ENCODE measurements around the gene RFX8. TPM values are rescaled to one million over a fixed set of nuclear protein-coding genes. Genes with fewer than 3 reads are reported as not detected.

The RFX8 gene
- polyA plus RNA-seq, 1 of the 3 experiments (the other 2 are of a cell fraction), result 0.07 TPM

GRCh38 chr2:101496279-101496678 is 21.4 kb upstream of the RFX8 start:
- peaks cover 0 to 3% of the 10 kb centered on the region in 2 experiments; a peak in 1 of 4 replicates for H3K4me1 ChIP-seq (ENCODE audit: control insufficient read depth in 1 of 2, insufficient read depth in 2 of 2, low read depth in 1 of 2, low read length in 1 of 2)
- H4K20me1 ChIP-seq (ENCODE audit: insufficient read depth), result no peaks in the 10 kb centered on the region
- CTCF ChIA-PET, result interaction anchor here (0.6 to 1.3 kb wide), 6 partner anchors 23 to 327 kb away, joined by 3 to 4 read pairs (median 3); partner anchors contain the start of genes CREG2 and RNF149
- no peaks in the 10 kb centered on the region for H3K9me3 ChIP-seq
- no peaks in the 10 kb centered on the region for H3K9me2 ChIP-seq
- POLR2A ChIA-PET, result interaction anchor here (0.6 kb wide), 1 partner anchor 345 kb away, joined by 3 read pairs; the partner anchor contains the start of gene TBC1D8
- H2AFZ ChIP-seq (ENCODE audit: low read depth), result peak overlapping the region; percentile 50; the same call in 1 of the 2 replicates
- no peaks in the 10 kb centered on the region for H3K27me3 ChIP-seq (ENCODE audit: insufficient read depth)
- peak overlapping the region; percentile 24 to 72; a peak in 2 of 4 replicates for H3K27ac ChIP-seq (ENCODE audit: low read depth in 2 of 2, low read length in 1 of 2)
- DNase-seq, result peak; percentile 62
- no peak overlapping the region for H3K9ac ChIP-seq
- H3K4me3 ChIP-seq (ENCODE audit: low read depth in 2 of 2, low read length in 1 of 2), result no peak overlapping the region
- H3F3A ChIP-seq (replicated peaks; ENCODE audit: insufficient read depth), result no peaks in the 10 kb centered on the region
- no peaks in the 10 kb centered on the region for H3K79me2 ChIP-seq (ENCODE audit: insufficient read depth)
- no peak for TF ChIP-seq MEF2A (IDR thresholded peaks at IDR 0.05; ENCODE audit: borderline replicate concordance, low read depth)
- TF ChIP-seq PBX3 (IDR thresholded peaks at IDR 0.05), result peak; percentile 7; the same call in 1 of the 2 replicates
- TF ChIP-seq GATA2 (CRISPR knock-in tag; IDR thresholded peaks at IDR 0.05), result peak; percentile 77
- TF ChIP-seq USF1 (IDR thresholded peaks at IDR 0.05; ENCODE audit: borderline replicate concordance, low read depth), result no peak
- peak in 1 of 2 experiments; percentile 55; a peak in 1 of 4 replicates for TF ChIP-seq EP300 (IDR thresholded peaks at IDR 0.05; ENCODE audit: borderline replicate concordance in 1 of 2, low read depth in 1 of 2, low read length in 1 of 2)
- peak; percentile 89 for TF ChIP-seq RCOR1 (IDR thresholded peaks at IDR 0.05; ENCODE audit: low read length)
- peak; percentile 81 for TF ChIP-seq CHD2 (IDR thresholded peaks at IDR 0.05; ENCODE audit: low read length, partially characterized antibody)
- WGBS (ENCODE audit: low lambda C conversion rate), result 30% methylated on average over 4 of the region's 4 CpGs
- no peaks in the 10 kb centered on the region for H3K36me3 ChIP-seq (replicated peaks in 1 of 2; ENCODE audit: control insufficient read depth in 1 of 2, insufficient read depth in 2 of 2, low read length in 1 of 2)
- H3K4me2 ChIP-seq, result no peak overlapping the region

DNA sequence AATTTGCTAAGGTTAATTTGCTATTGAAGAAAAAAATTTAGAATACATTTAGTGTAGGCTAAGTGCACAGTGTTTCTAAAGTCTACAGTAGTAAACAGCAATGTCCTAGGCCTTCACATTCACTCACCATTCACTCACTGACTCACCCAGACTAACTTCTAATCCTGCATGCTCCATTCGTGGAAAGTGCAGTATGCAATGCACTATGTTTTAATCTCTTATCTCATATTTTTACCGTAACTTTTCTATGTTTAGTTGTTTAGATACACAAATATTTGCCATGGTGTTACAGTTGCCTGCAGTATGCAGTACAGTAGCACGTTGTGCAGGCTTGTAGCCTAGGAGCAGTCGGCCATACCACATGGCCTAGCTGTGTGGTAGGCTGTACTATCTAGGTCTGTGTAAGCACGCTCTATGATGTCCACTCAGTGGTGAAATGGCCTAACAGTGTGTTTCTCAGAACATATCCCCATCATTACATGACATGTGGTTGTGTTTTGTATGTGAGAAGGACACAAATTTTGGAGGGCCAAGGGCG is 18.1 kb upstream of the RFX8 start:
- no peak overlapping the region for H3K4me2 ChIP-seq
- WGBS (ENCODE audit: low lambda C conversion rate), result 83% methylated on average over 6 of the region's 6 CpGs
- H3K36me3 ChIP-seq (replicated peaks in 1 of 2; ENCODE audit: control insufficient read depth in 1 of 2, insufficient read depth in 2 of 2, low read length in 1 of 2), result no peaks in the 10 kb centered on the region
- no peaks in the 10 kb centered on the region for H3K9me2 ChIP-seq
- ChIA-PET POLR2A (no interaction called here), CTCF (interaction anchor here (0.6 kb wide), 1 partner anchor 512 kb away, joined by 3 read pairs; no protein-coding TSS in a partner anchor)
- no peak for TF ChIP-seq MEF2A (IDR thresholded peaks at IDR 0.05; ENCODE audit: borderline replicate concordance, low read depth)
- TF ChIP-seq USF1 (IDR thresholded peaks at IDR 0.05; ENCODE audit: borderline replicate concordance, low read depth), result no peak
- no peak for TF ChIP-seq JUND (IDR thresholded peaks at IDR 0.05)
- no peak for TF ChIP-seq IRF3 (IDR thresholded peaks at IDR 0.05; ENCODE audit: low read depth, low read length)
- TF ChIP-seq TAF1 (IDR thresholded peaks at IDR 0.05; ENCODE audit: borderline replicate concordance, low read depth, low read length), result no peak
- no peak for TF ChIP-seq FOXM1 (IDR thresholded peaks at IDR 0.05; ENCODE audit: low read depth)
- no peak for TF ChIP-seq MXI1 (IDR thresholded peaks at IDR 0.05; ENCODE audit: low read depth, low read length)
- TF ChIP-seq ZBTB33 (IDR thresholded peaks at IDR 0.05; ENCODE audit: borderline replicate concordance, low read depth), result no peak
- TF ChIP-seq NFIC (IDR thresholded peaks at IDR 0.05; ENCODE audit: borderline replicate concordance), result no peak
- no peak for TF ChIP-seq PBX3 (IDR thresholded peaks at IDR 0.05)
- no peak for TF ChIP-seq CTCF (IDR thresholded peaks at IDR 0.05)
- no peak for TF ChIP-seq RCOR1 (IDR thresholded peaks at IDR 0.05; ENCODE audit: low read length)
- TF ChIP-seq GATA2 (CRISPR knock-in tag; IDR thresholded peaks at IDR 0.05), result no peak
- no peak for TF ChIP-seq TCF12 (IDR thresholded peaks at IDR 0.05)
- H3K4me1 ChIP-seq (ENCODE audit: control insufficient read depth in 1 of 2, insufficient read depth in 2 of 2, low read depth in 1 of 2, low read length in 1 of 2), result peaks cover 0 to 3% of the 10 kb centered on the region in 2 experiments; a peak in 1 of 4 replicates
- H2AFZ ChIP-seq (ENCODE audit: low read depth), result no peak overlapping the region
- H3F3A ChIP-seq (replicated peaks; ENCODE audit: insufficient read depth), result no peaks in the 10 kb centered on the region
- no peaks in the 10 kb centered on the region for H3K79me2 ChIP-seq (ENCODE audit: insufficient read depth)
- DNase-seq, result no peak
- H3K27me3 ChIP-seq (ENCODE audit: insufficient read depth), result no peaks in the 10 kb centered on the region
- H3K4me3 ChIP-seq (ENCODE audit: low read depth in 2 of 2, low read length in 1 of 2), result no peak overlapping the region
- H4K20me1 ChIP-seq (ENCODE audit: insufficient read depth), result no peaks in the 10 kb centered on the region
- no peak overlapping the region for H3K27ac ChIP-seq (ENCODE audit: low read depth in 2 of 2, low read length in 1 of 2)
- no peaks in the 10 kb centered on the region for H3K9me3 ChIP-seq
- no peak overlapping the region for H3K9ac ChIP-seq

Measured in SK-N-SH (cell line).